ENCODE measurements around the gene MYO9B. TPM values are rescaled to one million over a fixed set of nuclear protein-coding genes. Genes with fewer than 3 reads are reported as not detected.
"Not testable (repeated sequence)": the region's sequence is repeated elsewhere in the genome, so short reads cannot be mapped to it uniquely, and the experiment has no call there.

MYO9B gene
- total RNA-seq, 1 experiment from 2014 or later: 12.4 TPM

DNA sequence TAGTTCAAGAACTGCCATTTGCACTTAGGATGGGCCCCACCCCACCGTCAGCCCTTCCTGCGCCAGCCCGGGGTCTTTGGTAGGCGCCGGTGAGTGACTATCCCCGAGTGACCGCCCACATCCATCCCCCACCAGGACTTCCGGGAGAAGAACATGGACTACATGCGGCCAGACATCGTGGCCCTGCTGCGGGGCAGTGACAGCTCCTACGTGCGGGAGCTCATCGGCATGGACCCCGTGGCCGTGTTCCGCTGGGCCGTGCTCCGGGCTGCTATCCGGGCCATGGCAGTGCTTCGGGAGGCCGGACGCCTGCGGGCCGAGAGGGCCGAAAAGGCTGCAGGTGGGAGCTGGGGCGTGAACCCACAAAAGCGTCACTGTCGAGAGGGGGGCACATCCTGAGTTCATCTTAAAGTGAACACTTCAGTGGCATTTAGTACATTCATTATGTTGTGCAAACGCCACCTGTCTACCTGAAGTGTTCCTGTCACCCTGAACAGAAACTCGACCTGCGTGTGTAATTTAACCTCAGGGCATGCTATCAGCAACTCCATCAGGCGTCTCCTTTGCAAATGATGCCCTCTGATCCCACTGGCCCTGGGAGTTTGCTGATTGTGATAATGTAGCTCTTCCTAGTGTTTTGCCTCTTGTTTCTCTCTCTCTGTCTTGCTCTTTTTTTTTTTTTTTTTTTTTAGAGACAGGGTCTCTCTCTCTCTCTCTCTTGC, 97.2 kb downstream of the MYO9B start:
- no peak for DNase-seq (ENCODE audit: extremely low read depth, low read depth)

DNA sequence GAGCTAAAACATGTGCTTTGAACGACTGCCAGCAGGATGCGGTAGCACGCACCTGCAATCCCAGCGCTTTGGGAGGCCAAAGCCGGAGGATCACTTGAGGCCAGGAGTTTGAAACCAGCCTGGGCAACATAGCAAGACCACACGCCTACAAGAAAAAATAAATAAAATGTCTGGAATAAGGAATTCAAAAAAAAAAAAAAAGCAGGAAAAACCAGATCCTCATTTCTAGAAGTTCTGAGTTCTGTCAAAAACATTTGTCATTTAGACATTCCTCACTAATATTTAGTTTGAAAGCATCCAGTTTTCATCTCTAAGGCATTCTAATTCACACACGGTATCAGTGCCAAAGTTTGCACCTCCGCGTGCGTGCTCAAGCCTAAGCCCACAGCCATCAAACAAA, 102.7 kb downstream of the MYO9B start:
- no peak for DNase-seq (ENCODE audit: extremely low read depth, low read depth)

DNA sequence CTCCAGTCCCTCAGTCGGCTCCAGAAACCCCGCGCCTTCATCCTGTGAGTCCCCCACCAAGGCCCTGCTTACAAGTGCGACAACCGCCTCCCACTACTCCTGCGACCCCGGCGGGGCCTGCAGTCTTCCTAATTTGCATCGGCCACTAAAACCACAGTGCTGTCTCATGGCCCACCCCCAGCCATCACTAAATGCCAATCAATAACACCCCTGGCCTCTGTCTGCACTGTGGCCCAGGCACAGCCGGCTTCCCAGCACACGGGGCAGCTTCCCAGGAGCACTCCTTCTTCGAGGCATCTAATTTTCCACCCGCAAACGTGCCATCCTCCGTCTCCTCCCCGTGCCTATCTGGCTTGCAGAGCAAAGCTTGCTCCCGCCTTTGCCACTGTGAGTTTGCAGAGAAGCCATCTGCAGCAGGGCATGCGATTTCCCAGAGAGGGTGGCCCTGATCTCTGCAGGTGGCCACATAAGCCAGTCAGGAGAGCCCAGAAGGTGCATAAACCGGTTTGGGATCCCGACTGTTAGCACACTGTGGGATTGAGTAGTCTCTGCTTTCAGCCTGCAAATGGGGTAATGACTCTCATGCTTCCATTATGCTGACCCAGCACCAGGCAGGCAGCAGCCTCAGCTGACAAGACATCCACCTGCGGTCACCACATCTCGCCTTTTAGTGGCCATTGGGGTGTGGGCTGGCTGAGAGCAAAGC, 105.6 kb downstream of the MYO9B start:
- DNase-seq (ENCODE audit: extremely low read depth, low read depth): no peak

DNA sequence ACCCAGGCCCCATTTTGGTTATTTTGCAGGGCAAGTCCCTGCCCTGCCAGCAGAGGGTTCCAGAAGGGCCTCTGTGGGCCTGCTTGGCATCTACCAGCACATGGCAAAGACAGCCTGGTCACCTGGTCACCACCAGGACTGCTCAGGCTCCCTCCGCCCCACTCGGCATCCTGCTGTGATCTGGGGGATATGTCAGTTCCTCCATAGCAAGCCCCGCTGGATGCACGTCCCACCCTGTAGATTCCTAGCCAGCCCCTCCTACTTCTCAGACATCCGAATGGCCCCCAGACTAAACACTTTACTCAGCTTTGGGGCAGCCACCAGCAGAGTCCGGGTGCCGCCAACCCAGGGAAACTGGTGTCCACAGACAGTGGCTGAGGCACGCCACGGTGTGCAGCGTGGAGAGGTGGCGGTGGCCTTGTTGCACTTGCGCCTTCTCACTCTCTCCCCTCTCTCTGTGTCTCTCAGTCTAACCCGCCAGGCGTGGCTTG, 107.7 kb downstream of the MYO9B start:
- DNase-seq (ENCODE audit: extremely low read depth, low read depth): no peak

DNA sequence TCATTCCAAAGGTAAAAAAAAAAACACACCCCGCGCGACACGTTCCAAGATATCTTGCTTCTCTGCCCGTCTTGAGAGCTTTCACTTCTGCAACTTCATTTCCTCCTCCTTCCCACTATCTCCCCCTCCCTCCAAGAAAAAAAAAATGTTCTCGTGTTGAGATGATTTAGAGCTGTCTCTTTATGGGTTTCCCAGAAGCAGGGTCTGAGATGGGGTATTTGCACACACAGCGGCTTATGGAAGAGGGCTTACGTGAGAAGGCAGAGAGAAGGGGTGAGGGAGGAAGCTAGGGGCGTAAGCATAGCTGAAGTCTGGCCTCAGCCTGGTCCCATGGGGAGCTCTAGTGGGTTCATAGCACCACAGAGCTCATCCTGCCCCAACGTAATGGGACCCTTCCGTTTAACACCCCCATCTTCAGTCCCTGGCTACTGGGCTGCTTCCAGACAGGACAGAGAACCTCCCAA, 108.3 kb downstream of the MYO9B start:
- DNase-seq (ENCODE audit: extremely low read depth, low read depth): no peak

DNA sequence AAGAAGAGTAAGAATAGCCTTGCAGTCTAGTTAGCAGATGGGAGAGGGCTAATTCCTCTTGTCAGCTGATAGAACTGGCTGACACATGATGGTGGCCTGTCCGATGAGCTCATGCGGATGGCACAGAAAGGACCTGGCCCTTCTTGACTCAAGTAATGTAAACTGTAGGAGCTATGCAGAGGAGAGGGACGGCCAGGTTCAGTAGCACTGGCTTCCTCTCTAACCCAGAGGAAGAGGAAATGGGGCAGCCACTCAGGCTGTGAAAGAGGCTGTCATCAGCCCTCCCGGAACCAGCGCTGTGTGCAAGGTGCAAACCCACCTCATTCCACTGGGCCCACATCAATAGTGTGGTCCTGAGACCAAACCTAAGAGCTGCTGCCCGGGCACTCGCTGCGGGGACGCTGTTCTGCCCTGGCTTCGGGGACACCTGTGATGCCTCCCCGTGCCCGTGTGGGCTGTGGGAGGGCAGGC, 108.8 kb downstream of the MYO9B start:
- DNase-seq (ENCODE audit: extremely low read depth, low read depth): no peak

DNA sequence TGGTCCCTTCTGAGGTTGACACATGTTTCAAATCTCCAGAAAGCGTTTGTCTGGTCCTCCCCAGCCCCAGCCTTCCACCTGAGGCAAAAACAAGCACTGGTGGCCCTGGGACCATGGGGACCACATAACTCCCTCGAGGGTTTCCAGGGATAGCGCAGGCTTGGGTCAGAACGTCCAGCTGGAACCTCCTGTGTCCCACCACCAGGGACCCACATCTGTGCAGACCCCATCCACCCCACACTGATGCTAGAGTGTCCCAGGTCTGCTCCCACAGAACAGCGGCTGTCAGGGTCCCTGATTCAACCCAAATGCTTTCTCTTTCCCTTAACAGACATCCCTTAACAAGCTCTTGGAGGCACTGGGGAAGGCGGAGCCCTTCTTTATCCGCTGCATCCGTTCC, 110.0 kb downstream of the MYO9B start:
- DNase-seq (ENCODE audit: extremely low read depth, low read depth): no peak

DNA sequence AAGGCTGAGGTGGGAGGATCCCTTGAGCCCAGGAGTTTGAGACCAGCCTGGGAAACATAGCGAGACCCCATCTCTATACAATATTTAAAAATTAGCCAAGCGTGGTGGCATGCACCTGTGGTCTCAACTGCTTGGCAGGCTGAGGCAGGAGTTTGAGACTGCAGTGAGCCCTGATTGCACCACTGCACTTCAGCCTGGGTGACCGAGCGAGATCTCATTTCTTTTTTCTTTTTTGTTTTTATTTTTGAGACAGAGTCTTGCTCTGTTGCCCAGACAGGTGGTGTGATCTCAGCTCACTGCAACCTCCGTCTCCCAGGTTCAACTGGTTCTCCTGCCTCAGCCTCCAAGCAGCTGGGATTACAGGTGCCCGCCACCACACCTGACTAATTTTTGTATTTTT, 116.2 kb downstream of the MYO9B start:
- not testable (repeated sequence) for DNase-seq (ENCODE audit: extremely low read depth, low read depth)

DNA sequence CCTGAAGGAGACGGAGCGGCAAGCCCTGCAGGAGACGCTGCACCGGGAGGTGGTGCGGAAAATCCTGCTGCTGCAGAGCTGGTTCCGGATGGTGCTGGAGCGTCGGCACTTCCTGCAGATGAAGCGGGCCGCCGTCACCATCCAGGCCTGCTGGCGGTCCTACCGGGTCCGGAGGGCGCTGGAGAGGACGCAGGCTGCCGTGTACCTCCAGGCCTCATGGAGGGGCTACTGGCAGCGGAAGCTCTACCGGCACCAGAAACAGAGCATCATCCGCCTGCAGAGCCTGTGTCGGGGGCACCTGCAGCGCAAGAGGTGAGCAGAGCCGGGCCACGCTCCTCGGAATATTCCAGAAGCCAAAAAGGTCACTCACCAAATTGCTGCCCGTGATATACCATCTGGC, 117.2 kb downstream of the MYO9B start:
- no peak for DNase-seq (ENCODE audit: extremely low read depth, low read depth)

DNA sequence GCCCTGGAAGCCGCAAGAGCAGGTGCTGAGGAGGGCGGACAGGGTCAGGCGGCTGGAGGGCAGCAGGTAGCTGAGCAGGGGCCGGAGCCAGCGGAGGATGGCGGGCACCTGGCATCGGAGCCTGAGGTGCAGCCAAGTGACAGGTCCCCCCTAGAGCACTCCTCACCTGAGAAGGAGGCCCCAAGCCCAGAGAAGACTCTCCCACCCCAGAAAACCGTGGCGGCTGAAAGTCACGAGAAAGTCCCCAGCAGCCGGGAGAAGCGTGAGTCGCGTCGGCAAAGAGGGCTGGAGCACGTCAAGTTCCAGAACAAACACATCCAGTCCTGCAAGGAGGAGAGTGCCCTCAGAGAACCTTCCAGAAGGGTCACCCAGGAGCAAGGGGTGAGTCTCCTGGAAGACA, 119.0 kb downstream of the MYO9B start:
- no peak for DNase-seq (ENCODE audit: extremely low read depth, low read depth)

DNA sequence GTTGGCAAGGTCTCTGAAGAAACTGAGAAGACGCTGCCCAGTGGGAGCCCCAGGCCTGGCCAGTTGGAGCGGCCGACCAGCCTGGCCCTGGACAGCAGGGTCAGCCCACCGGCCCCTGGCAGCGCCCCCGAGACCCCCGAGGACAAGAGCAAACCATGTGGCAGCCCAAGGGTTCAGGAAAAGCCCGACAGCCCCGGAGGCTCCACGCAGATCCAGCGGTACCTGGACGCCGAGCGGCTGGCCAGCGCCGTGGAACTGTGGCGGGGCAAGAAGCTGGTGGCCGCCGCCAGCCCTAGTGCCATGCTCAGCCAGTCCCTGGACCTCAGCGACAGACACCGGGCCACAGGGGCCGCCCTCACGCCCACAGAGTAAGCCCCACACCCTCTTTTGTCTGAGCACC, 119.5 kb downstream of the MYO9B start:
- DNase-seq (ENCODE audit: extremely low read depth, low read depth): no peak

DNA sequence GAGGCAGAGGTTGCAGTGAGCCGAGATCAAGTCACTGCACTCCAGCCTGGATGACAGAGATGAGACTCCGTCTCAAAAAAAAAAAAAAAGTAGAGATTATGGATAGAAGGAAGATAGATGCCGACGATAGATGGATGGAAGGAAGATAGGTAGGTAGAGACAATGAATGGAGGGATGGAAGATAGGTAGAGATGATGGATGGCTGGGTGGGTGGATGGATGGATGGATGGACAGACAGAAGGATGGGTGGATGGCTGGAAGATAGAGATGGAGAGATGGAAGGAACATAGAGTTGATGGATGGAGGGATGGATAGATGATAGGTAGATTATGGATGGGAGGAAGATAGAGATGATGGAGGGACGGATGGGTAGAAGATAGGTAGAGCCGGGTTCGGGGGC, 121.0 kb downstream of the MYO9B start:
- DNase-seq (ENCODE audit: extremely low read depth, low read depth): no peak

DNA sequence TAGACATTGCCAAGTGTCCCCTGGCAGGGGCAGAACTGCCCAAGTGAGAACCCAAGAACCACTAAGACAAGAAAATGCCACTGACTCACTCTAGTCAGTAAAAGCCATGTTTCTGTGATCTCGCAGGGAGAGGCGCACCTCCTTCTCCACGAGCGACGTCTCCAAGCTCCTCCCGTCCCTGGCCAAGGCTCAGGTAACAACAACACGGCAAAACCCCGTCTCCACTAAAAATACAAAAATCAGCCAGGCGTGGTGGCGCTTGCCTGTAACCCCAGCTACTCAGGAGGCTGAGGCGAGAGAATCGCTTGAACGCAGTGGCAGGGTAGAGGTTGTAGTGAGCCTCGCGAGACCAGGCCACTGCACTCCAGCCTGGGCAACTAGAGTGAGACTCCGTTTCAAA, 122.1 kb downstream of the MYO9B start:
- no peak for DNase-seq (ENCODE audit: extremely low read depth, low read depth)

DNA sequence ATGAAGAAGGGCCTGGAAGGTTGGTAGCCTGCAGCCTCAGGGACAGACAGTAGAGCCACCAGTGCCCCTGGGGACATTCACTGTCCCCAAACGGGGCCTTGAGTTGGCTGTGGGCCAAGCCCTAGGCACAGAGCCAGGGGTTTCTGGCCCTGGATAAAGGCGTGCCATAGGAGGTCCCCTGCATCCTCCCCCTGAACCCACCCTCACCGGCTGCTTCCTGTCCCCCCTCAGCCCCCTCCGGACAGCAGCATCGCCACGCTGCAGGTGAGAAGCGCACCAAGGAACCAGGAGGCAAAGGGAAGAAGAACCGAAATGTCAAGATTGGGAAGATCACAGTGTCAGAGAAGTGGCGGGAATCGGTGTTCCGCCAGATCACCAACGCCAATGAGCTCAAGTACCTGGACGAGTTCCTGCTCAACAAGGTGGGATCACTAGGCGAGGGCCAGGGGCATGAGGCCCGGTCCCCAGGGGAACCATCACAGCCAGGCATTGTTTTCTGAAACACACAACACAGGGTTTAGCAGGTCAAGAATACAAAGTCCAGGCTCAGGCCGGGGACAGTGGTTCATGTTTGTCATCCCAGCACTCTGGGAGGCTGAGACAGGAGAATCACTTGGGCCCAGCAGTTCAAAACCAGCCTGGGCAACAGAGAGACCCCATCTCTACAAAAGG, 125.0 kb downstream of the MYO9B start:
- DNase-seq (ENCODE audit: extremely low read depth, low read depth): no peak

DNA sequence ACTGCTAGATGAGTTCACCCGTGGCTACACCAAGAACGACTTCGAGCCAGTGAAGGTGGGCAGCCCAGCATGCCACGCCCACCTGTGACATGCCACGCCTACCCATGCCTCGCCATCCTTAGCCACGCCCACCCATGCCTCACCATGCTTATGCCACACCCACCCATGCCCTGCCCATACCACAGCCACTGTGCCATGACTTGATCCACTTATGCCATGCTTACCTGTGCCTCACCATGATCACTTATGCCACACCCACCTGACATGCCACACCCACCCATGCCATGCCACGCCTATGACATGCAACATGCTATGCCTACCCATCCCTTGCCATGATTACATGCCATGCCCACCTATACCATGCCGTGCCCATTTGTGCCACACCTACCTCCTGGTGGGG, 126.7 kb downstream of the MYO9B start:
- DNase-seq (ENCODE audit: extremely low read depth, low read depth): no peak

DNA sequence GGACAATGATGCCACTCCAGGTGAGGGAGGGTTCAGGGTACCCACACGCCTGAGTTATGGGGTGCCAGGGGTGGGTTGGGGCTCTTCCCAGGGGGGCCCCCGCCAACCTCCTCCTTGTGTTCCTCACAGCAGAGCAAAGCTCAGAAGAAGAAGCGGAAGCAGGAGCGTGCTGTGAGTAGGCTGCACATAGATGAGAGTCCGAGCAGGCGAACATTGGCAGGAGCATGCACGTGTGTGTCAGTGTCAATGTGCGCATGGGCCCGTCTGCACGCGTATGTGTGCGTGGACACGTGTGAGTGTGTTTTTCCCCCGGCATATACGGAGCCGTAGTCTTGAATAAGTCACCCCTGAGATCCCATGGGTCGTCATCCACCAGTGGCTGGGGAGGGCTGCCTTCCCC, 127.1 kb downstream of the MYO9B start:
- DNase-seq (ENCODE audit: extremely low read depth, low read depth): no peak

DNA sequence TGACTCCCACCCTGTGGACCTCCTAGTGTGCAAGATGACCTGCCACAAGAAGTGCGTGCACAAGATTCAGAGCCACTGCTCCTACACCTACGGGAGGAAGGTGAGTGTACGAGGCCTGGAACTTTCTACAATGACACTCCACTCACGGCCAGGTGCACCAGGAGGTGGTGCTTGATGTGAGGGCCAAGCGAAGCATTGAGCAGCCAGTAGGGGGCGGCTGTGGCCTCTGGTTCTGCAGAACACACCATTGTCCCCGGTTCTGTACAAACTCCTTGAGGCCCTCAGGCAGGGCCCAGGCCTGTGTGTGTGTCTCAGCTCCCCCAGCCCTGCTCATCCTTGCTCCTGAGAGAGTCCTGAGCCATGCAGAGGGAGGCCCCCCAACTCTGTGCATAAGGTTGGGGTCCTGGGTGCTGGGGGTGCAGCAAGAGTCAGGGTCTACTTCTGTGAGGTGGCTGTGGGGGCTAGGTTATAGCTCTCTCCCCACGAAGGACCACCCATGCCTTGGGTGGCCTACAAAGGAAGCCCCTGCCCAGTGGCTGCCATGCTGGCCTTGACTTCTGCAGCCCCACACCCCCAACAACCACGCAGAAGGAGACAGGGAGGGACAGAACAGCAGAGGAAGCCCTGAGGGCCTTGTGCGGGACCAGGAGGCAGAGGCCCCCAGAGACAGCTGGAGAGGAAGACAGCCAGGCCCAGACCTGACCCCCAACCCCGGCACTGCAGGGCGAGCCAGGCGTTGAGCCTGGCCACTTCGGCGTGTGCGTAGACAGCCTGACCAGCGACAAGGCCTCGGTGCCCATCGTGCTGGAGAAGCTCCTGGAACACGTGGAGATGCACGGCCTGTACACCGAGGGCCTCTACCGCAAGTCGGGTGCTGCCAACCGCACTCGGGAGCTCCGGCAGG, 129.9 kb downstream of the MYO9B start:
- no peak for DNase-seq (ENCODE audit: extremely low read depth, low read depth)

DNA sequence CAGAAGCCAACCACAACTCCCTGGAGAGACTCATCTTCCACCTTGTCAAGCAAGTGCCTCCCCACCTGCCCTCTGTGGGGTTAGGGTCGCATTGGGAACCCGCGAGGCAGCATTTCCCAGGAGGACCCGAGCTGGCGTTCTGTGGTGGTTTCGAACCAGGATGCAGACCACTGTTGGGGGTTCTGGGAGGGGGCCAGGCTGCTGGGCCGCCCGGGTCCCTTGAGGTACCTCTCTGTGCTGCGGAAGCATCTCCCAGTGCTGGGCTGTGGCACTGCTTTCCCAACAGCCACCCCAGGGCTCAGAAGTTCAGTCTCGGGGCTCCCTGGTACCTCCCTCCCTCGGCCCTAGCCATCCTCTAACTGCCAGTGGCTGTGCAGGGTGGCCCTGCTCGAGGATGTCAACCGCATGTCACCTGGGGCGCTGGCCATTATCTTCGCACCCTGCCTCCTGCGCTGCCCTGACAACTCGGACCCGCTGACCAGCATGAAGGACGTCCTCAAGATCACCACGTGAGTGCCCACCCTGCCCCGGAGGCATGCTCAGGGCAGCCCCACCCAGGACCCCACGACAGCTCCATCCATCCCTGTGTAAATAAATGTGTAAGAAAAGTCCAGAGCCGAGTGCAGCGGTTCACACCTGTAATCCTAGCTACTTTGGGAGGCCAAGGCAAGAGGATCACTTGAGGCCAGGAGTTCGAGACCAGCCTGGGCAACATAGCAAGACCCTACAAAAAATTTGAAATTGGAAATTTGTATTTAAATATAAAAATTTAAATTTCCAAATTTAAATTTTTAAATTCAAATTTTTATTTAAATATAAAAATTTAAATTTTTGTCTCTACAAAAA, 131.4 kb downstream of the MYO9B start:
- DNase-seq (ENCODE audit: extremely low read depth, low read depth): no peak
